HG02759 (cell line): ENCODE data around the gene TFEB.

Source experiments
- ATAC-seq: cut with Tn5 transposase; IDR thresholded peaks from one replicate; pipeline ENCODE4 v1.9.1; 2021; ENCODE audit warnings: mild to moderate bottlenecking, moderate library complexity; ENCODE audit not compliant: unreplicated experiment

Gene TFEB

GRCh38 chr6:41655176-41655575, 80.2 kb downstream of the TFEB start:
- no peak for ATAC-seq

GRCh38 chr6:41654698-41655151, 80.7 kb downstream of the TFEB start:
- no peak for ATAC-seq

GRCh38 chr6:41654151-41654697, 81.2 kb downstream of the TFEB start:
- no peak for ATAC-seq

GRCh38 chr6:41653691-41654090, 81.7 kb downstream of the TFEB start:
- no peak for ATAC-seq

GRCh38 chr6:41652866-41653652, 82.3 kb downstream of the TFEB start:
- ATAC-seq, result no peak

GRCh38 chr6:41651962-41652657, 83.3 kb downstream of the TFEB start:
- ATAC-seq, result no peak

GRCh38 chr6:41651246-41651961, 84.0 kb downstream of the TFEB start:
- ATAC-seq, result no peak

GRCh38 chr6:41650120-41650519, 85.3 kb downstream of the TFEB start:
- no peak for ATAC-seq

- ATAC-seq, result no peak
Observed at GRCh38 chr6:41649596-41649995, 85.8 kb downstream of the TFEB start.

GRCh38 chr6:41648921-41649320, 86.5 kb downstream of the TFEB start:
- ATAC-seq, result no peak

- ATAC-seq, result no peak
Observed at GRCh38 chr6:41648070-41648585, 87.3 kb downstream of the TFEB start.

- ATAC-seq, result no peak
Observed at GRCh38 chr6:41647061-41647511, 88.3 kb downstream of the TFEB start.

GRCh38 chr6:41646026-41646795, 89.2 kb downstream of the TFEB start:
- ATAC-seq, result no peak

GRCh38 chr6:41645007-41645618, 90.3 kb downstream of the TFEB start:
- ATAC-seq, result no peak

- no peak for ATAC-seq
Observed at GRCh38 chr6:41644297-41644879, 91.0 kb downstream of the TFEB start.

- ATAC-seq, result no peak
Observed at GRCh38 chr6:41643899-41644269, 91.5 kb downstream of the TFEB start.

- ATAC-seq, result no peak
Observed at GRCh38 chr6:41642960-41643898, 92.2 kb downstream of the TFEB start.
